GM18520 (cell line): ENCODE data around the gene CATSPERZ.
A peak's percentile ranks its signal among the peaks of the same experiment; 100 is the strongest.

Source experiments
- ATAC-seq: cut with Tn5 transposase; IDR thresholded peaks from one replicate; pipeline ENCODE4 v1.9.1; 2021; ENCODE audit not compliant: unreplicated experiment

CATSPERZ gene

DNA sequence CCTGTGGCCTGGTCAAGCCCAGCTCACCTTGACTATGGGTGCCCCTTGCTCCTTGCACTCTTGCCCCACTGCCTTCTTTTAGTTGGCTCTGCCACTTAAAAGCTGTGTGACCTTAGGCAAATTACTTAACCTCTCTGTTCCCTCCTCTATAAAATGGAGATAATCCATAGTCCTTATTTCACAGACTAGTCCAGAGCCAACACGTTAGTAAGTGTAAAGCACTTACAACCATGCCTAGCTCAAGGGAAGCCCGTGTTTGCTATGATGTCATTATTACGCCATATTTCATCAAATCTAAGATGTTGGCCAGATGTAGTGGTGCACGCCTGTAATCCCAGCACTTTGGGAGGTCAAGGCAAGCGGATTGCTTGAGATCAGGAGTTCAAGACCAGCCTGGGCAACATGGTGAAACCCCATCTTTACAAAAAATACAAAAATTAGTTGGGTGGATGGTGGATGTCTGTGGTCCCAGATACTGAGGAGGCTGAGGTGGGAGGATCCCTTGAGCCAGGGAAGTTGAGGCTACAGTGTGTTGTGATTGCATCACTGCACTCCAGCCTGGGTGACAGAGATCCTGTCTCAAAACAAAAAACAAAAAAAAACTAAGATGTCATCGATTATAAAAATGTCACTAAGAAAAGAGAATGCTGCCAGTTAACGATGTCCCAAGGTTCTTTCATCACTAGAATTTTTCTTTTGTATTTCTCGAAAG, 37.5 kb downstream of the CATSPERZ start:
- no peak for ATAC-seq

DNA sequence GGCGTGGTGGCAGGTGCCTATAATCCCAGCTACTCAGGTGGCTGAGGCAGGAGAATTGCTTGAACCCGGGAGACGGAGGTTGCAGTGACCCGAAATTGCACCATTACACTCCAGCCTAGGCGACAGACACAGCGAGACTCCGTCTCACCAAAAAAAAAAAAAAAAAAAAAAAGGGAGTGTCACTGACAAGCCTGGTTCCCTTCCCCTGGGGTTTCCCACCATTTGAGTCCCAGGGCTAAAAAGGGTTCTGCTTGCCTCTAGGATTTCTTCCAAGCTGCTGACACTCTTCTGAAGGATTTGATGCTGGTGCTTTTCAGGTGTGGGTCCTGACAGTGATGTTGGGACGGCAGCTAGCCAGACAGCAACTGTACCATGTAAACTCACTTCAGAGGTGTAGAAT, 38.6 kb downstream of the CATSPERZ start:
- no peak for ATAC-seq

DNA sequence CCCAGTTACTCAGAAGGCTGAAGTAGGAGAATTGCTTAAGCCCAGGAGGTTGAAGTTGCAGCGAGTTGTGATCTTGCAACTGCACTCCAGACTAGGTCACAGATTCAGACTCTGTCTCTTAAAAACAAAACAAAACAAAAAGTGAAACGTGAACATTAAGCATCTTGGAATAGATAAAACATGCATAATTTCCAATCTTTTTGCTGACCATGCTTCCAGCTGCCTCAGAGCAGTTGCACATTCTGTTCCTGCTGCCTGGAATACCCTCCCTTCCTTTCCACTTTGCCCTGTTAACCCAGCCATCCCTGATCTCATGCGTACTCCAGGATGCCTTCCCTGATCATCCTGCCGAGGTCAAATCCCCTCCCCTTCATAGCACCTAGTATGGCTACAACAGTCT, 39.1 kb downstream of the CATSPERZ start:
- ATAC-seq: no peak

DNA sequence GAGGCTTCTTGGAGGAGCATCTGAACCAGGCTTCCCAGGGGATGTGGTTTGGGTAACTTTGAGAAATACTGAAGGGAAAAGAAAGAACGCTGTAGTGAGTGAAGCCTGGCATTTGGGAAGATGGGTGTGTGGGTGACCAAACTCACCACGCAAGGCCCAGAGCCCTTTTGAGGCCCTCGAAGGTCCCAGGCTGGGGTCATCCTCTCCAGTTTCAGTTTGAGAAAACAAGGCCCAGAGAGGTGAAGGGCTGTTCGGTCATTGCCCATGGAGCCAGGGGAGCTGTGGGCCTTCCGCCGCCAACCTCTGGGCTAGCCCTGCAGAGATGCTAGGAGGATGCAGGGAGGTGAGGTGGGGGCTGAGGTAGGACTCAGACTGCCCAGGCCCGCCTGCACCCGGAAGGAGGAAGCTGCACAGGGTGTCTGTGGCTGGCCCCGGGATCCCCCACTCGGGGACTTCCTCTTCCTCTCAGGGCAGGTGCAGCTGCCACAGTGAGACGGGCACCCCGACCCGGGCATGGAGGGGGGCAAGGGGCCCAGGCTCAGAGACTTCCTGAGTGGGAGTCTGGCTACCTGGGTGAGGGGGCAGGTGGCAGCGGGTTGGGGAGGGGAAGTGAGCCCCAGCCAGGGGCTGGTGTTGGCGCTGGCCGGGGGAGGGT, 39.7 kb downstream of the CATSPERZ start, which contains the start of gene CCDC88B:
Gene CCDC88B, plus strand, starts transcription at position 451 of the 655 bp plus-strand sequence. Its CDS starts 63 bp downstream, at position 514.
- ATAC-seq: peak; percentile 56

DNA sequence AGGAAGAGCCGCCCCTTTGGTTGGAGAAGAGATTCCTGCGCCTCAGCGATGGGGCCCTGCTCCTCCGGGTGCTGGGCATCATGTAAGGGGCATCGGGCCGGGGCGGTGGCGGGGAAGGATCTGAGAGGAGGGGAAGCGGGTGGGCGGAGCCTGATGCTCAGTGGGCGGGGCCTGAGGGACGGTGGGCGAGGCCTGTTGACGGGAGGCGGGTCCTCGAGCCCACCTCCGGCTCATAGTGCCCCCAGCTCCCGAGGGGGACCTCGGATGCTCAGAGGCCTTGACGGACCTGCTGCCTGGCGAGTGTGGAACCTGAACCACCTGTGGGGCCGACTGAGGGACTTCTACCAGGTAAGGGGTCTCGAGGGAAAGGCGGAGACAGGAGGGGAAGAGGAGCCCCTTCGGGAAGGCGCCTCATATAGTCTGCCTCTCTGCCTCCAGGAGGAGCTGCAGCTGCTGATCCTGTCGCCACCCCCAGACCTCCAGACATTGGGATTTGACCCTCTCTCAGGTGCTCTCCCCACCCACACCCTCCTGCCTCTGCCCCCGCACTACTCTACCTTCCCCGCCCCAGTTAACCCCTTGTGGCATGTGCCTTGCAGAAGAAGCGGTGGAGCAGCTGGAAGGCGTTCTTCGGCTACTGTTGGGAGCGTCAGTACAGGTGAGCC, 40.6 kb downstream of the CATSPERZ start:
- no peak for ATAC-seq

DNA sequence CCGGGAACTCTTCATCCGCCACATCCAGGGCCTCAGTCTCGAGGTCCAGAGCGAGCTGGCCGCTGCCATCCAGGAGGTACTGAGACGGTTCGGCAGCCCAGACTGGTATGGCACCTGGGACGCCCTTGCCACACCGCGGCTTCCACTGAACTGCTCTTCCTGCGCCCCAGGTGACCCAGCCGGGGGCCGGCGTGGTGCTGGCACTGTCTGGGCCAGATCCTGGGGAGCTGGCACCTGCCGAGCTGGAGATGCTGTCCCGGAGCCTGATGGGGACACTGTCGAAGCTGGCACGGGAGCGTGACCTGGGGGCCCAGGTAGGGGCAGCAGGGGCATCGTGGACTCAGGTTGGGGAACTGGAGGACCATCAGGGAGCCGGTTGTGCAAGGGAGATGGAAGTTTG, 41.3 kb downstream of the CATSPERZ start:
- no peak for ATAC-seq

DNA sequence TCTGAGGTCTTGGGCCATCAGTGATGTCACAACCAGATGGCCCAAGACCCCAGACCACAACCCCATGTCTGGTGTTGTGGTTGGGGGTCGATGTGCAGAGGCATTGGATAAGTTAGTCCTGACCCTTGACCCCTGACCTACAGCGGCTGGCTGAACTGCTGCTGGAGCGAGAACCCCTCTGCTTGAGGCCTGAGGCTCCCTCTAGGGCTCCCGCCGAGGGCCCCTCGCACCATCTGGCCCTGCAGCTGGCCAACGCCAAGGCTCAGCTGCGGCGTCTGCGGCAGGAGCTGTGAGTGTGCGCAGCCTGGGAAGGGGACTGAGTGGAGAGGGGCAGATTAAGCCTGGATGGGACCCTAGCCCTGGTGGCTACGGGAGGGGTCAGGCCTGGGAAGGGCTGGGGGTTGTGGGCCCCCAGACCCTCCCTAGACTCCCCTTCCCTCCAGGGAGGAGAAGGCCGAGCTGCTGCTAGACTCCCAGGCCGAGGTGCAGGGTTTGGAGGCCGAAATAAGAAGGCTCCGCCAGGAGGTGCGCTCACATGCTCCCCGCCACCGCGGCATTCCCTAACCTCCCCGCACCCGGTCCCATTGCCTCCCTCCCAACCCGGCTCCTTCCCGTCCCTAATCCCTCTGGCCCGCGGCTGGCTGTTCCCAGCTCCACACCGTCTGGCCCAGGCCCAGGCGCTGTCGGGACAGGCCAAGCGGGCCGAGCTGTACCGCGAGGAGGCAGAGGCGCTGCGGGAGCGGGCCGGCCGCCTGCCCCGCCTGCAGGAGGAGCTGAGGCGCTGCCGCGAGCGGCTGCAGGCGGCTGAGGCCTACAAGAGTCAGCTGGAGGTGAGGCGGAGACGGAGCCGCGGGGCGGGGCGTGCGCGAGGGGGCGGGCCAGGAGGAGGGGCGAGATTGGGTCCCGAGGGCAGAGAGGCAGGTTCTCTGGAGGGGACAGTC, 42.0 kb downstream of the CATSPERZ start:
- ATAC-seq: no peak

DNA sequence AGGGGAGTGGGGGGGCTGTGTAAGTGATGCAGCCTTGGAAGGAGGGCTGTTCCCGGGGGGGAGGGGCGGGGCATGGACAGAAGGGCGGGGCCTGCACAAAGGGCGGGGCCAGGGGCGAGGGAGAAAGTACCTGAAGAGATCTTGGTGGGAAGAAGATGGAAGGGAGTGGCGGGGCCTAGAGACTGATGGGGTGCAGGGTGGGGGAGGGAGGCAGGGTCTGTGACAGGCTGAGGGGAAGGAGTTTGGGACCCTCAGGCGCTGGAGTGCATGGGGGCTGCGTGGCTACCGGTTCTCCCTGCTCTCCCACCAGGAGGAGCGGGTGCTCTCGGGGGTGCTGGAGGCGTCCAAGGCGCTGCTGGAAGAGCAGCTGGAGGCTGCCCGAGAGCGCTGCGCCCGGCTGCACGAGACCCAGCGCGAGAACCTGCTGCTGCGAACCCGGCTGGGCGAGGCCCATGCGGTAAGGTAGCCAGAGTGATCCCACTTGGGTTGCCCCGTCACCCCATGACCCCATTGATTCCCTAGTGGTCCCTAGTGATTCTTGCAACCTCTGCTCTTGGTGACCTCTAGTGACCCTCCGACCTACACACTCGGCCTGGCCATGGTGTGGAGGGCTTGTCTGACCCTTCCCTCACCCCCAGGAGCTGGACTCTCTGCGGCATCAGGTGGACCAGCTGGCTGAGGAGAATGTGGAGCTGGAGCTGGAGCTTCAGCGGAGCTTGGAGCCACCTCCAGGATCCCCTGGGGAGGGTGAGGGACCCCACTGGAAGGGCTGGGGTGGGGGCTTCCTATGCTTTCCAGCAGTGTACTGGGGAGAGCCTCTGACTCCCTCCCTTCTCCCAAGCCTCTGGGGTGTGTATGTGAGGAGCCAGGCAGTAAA, 42.9 kb downstream of the CATSPERZ start:
- ATAC-seq: no peak

DNA sequence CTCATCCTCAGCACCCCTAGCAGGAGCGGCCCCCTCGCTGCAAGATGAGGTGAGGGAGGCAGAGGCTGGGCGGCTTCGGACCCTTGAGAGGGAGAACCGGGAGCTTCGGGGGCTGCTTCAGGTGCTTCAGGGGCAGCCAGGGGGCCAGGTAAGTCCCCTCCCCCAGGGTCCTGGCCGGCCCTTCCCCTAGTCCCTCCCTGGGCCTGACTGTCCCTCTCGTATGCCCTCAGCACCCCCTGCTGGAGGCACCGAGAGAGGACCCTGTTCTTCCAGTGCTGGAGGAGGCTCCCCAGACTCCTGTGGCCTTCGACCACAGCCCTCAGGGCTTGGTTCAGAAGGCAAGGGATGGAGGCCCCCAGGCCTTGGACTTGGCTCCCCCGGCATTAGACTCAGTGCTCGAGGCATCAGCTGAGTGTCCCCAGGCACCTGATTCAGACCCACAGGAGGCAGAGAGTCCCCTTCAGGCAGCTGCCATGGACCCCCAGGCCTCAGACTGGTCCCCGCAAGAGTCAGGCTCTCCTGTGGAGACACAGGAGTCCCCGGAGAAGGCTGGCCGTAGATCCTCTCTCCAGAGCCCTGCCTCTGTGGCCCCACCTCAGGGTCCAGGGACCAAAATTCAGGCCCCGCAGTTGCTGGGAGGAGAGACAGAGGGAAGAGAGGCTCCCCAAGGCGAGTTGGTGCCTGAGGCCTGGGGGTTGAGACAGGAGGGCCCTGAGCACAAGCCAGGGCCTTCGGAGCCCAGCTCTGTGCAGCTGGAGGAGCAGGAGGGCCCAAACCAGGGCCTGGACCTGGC, 43.8 kb downstream of the CATSPERZ start:
- no peak for ATAC-seq

DNA sequence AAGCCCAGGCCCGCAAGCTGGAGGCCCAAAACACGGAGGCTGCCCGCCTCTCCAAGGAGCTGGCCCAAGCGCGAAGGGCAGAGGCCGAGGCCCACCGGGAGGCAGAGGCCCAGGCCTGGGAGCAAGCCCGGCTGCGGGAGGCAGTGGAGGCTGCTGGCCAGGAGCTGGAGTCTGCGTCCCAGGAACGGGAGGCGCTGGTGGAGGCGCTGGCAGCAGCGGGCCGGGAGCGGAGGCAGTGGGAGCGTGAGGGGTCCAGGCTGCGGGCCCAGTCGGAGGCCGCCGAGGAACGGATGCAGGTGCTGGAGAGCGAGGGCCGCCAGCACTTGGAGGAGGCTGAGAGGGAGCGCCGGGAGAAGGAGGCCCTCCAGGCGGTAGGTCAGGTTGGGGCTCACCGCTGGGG, 44.6 kb downstream of the CATSPERZ start:
- ATAC-seq: no peak

DNA sequence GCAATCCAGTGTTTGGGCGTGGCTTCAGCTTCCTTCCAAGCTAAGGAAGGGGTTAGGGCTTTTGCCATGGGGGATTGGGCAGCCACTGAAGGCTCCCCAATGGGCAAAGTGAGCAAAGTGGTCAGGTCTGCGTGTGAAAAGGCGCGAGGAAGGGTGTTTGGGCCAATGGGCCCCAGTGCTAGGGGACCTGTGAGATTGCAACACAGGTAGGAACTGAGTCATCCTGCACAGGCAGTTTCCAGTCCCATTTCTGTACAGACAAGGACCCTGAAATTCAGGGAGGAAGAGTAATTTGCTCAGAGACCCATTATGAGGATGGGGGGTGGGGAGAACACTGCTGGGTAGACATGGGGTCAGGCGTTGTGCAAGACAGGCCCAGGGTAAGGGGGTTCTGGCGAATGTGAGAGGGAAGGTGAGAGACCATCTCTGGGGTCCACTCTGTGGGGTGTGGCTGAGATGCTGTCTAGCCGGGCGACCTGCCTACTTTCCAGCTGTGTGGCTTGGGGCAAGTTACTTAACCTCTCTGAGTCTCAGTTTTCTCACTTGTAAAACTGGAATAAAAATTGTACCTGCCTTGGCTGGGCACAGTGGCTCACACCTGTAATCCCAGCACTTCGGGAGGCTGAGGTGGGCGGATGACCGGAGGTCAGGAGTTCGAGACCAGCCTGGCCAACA, 47.2 kb downstream of the CATSPERZ start:
- ATAC-seq: no peak

DNA sequence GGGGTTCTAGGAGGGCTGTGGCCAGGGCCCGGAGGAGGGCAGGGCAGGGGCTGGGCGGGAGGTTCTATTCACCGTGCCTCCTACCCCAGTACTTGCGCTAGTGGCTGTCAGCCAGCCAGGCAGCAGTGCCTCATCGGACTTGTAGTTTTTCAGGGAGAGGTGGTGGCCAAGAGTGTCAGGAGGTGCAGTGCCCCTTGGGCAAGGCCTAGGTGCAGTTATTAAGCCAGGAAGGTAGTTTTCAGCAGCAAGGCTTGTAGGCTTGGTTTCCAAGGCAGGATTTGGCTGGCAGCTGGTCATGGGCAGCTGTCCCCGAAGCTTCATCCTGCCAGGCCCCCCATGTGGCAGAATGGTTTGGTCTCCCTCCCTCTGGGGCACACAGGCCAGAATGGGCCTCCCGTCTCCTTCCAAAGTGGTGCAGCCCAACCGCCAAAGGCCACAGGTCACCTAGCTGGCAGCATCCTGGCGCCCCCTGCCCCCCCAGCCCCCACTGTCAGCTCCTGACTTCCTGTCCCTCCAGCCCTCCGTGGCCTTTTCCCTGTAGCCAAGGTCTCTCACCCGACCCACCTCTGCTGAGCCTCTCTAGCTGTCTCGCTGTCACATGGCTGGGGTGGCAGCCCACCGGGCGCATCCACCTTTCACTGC, 48.3 kb downstream of the CATSPERZ start:
- no peak for ATAC-seq

DNA sequence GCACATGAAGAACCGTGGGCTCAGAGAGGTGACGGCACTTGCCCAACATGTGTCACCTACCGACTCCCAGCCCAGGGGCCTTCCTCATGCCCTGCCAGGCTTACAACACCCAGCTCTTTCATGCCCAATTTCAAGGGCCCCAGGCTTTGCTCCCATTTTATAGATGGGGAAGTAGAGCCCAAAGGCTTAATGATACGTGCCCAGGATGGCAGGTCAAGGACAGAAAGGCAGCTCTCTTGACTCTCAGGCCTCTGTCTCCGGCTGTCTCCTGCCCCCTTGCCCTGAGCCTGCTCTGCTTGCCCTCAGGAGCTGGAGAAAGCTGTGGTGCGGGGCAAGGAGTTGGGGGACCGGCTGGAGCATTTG, 48.8 kb downstream of the CATSPERZ start:
- ATAC-seq: no peak

DNA sequence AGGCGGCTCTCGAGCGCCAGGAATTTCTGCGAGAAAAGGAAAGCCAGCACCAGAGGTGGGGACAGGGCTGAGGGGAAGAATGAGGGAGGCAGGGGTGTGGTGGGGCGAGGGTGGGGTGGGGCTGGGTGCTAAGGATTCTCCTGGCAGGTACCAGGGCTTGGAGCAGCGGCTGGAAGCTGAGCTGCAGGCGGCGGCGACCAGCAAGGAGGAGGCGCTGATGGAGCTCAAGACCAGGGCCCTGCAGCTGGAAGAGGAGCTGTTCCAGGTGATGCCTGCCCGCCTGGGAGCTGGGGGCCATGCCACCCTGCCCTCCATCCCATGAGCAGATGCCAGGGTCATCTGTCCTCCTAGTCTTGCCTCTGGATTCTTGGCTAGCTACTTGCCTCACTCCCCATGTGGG, 49.2 kb downstream of the CATSPERZ start:
- ATAC-seq: no peak

DNA sequence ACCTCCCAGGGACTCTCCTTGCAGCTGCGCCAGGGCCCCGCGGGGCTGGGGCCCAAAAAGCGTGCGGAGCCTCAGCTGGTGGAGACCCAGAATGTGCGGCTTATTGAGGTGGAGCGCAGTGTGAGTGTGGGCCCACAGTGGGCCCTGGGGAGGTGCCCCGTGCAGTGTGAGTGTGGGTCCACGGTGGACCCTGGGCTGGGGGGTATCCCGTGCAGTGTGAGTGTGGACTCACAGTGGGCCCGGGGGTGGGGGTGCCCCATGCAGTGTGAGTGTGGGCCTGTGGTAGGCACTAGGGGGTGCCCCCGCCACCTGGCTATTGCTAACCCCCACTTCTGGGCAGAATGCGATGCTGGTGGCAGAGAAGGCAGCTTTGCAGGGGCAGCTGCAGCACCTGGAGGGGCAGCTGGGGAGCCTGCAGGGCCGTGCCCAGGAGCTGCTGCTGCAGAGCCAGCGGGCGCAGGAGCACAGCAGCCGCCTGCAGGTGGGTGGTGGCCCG, 51.0 kb downstream of the CATSPERZ start:
- ATAC-seq: no peak

DNA sequence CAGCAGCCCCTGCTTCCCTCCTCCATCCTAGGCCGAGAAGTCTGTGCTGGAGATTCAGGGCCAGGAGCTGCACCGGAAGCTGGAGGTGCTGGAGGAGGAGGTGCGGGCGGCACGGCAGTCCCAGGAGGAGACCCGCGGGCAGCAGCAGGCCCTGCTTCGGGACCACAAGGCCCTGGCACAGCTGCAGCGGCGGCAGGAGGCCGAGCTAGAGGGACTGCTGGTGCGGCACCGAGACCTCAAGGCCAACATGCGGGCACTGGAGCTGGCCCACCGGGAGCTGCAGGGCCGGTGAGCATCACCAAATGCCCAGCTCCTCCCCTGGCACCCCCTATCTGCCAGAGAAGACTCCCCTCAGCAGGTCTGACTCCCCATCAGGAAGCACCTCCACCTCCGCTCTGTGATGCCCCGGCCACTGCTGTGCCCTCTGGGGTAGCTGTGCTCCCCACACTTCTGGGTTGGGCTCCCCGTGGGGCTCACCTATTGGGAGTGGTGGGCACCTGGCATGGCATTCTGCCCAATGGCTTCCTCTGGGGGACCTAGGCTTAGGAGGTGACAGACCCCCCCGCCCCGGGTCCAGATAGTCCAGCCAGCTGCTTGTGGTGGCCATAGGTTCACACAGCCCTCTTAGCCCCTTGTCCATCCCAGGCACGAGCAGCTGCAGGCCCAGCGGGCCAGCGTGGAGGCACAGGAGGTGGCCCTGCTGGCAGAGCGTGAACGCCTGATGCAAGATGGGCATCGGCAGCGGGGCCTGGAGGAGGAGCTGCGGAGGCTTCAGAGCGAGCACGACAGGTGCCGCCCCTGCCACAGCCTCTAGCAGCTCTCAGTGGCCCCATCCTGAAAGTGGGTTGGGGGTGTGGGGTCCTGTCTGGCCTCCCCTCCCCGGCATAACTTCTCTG, 52.2 kb downstream of the CATSPERZ start:
- no peak for ATAC-seq
